HS-27A (cell line): ENCODE measurements around the gene C9orf50.
"Not testable (repeated sequence)": the region's sequence is repeated elsewhere in the genome, so short reads cannot be mapped to it uniquely, and the experiment has no call there.

Experiments
- DNase-seq: peaks from one replicate; pipeline ENCODE4 v3.0.0-alpha.2; 2012; ENCODE audit warnings: low read depth, missing footprints

The C9orf50 gene

DNA sequence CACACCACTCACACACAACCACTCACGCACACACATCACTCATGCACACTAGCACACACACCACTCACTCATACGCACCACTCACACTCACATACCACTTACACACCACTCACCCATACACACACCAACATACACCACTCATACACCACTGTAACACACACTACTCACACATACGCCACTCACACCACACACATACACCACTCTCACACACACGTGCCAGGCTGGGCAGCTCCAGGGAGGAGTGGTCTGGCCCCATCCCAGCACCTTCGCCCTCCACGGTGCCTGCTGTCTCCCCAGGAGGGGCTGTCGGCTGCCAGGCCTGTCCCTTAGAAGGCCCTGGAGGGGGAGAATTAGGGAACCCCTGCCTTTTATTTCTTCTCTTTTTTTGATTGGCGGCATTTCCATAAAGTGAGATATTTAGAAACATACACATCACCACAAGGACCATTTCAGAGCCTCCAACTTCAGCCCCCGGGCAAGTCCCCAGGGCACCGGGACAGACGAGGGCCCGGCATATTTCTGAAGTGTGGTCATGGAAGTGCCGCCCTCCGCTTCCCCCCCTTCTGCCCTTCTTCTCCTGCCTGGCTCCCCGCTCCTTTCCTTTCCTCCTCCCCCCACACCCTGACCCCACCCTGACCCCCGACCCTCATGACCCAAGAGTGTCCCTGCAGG lies 27.3 kb upstream of the C9orf50 start:
- DNase-seq, result no peak

DNA sequence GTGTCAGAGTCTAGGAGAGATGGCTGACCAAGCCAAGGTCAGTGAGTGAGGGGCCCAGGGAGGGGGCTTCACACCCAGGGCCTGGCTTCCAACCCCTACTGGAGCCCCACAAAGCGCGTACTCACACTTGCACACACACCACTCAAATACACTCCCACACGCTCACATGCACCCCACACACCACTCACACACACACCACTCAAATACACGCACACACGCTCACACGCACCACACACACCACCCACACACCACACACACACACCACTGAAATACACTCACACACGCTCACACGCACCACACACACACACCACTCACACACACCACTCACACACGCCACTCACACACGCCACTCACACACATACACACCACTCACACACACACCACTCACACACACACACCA lies 26.7 kb upstream of the C9orf50 start:
- DNase-seq, result no peak

DNA sequence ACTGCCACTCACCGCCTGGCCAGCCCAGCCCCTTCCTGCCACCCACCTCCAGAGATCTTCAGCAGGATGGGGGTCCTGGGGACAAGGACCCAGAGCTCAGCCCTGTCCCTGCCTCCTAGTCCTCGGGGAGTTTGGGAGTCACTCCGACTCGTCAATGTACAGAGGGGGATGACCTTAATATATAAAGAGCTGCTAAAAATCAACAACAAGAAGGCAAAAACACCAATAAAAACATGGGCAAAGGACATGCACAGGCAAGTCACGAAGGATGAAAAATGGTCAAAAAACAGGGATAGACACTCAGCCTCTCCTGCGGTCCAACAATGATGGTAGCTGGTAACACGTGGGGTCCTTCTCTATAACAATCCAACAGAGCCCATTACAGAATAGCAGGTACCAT lies 25.8 kb upstream of the C9orf50 start:
- DNase-seq, result no peak

DNA sequence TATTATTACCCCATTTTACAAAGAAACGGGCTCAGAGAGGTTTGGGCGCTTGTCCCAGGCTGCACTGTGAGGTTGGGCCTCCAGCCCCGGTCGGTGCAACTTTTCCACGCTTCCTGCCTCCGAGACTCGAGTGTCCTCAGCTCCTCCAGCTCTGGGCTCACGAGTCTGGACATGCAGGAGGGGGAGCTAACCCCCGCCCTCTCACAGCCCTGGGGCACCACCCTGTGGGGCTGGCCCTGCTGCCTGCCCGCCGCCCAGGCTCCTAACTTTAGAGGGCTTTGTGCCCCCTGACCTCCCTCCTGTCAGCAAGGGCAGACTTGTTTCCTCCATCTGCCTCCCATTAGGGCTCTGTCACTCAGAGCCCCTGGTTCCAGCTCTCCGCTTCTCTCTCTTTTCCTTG lies 25.4 kb upstream of the C9orf50 start:
- DNase-seq, result no peak

DNA sequence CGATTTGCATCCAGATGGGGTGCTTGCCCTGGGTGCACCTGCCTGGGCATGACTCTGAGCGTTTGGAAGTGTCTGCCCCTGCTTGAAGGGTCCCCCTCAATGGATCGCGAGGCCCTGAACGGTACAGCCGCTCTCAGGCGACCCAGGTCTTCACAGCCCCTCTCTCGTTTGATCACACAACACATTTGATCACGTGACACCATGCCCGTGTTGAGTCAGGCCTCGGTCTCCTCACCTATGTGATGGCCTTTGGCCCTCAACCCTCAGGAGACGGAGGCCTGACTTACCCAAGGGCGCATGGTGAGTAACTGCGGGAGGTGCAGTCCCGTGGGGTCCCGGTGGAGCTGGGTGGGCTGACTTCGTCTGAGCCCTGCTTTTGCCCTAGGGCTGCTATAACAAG lies 24.0 kb upstream of the C9orf50 start:
- no peak for DNase-seq

DNA sequence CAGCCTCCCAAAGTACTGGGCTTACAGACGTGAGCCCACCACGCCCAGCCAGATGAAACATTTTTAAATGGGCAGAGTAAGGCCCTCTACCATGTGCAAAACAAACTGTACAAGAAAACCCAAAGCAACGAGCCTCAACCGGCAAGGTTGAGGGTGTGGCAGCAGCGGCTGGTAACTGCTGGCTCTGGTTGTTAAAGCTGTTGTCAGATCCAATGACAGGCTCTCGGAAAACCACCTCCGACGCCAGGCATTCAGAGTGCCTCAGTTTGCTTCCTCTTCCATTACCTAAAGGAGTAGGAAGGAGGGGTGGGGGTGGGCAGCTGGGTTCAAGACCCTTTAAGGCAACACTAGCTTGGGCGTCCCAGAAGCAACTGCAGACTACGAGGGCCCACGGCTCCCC lies 23.5 kb upstream of the C9orf50 start:
- DNase-seq, result no peak

DNA sequence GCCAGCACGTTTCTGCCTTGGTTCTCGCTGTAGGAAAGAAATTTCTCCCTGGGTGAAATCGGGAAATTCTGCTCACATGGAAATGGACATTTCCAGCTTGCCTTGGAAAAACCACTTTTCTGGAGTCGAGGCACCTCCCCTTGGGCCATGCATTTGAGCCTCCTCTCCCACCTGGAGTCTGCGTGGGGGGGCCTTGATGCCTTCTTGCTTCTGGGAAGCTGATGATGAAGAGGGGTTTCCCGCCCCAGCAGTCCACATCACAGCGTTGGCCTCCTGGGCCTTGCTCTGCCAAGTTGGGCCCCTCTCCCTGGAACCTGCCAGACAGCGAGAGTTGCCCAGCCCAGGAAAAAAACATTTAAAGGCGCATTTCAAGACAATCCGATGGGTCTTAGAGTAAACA lies 22.8 kb upstream of the C9orf50 start:
- DNase-seq, result no peak

DNA sequence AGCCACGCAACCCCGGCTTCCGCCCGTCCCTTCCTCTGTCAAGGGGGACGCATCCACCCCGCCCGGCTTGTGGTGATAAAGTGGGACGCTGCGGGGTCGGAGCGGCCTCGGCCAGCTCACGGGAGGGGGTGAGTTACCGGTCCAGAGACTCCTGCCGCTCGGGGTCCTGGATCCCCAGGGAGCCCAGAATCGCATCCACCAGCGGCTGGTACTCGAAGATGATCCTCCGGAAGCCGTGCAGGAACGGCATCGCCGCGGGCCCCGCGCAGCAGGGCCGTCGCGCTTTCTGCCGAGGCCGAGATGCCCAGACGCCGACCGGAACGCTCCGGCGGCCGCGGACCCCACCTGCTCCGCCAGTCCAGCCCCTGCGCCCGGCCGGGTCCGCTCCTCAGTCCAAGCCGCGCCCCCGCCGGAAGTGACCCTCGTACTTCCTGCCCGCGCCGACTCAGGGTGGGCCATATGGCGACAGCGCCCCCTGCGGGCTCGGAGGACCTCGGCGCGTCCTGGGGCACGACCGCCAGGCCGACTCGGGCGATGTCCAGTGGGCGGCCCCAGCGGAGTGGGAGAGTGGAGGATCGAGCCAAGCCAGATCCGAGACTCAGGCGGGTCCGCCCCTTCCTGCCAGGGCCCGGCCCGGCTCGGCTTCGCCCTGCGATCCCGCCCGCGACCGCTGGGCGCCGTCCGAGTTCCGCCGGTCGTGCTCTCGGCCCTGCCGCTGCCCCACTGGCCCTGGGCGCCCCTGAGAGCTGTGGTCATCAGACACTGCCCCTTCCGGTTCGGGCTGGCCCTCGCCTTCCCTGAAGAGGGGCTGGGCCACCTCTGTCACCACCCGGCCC lies 21.1 kb upstream of the C9orf50 start, which contains the start of gene ASB6:
TSS of gene ASB6 (minus strand) at position 402 of the 836 bp plus-strand sequence. CDS start at position 250, 152 bp downstream.
- DNase-seq, result peak; percentile 91

DNA sequence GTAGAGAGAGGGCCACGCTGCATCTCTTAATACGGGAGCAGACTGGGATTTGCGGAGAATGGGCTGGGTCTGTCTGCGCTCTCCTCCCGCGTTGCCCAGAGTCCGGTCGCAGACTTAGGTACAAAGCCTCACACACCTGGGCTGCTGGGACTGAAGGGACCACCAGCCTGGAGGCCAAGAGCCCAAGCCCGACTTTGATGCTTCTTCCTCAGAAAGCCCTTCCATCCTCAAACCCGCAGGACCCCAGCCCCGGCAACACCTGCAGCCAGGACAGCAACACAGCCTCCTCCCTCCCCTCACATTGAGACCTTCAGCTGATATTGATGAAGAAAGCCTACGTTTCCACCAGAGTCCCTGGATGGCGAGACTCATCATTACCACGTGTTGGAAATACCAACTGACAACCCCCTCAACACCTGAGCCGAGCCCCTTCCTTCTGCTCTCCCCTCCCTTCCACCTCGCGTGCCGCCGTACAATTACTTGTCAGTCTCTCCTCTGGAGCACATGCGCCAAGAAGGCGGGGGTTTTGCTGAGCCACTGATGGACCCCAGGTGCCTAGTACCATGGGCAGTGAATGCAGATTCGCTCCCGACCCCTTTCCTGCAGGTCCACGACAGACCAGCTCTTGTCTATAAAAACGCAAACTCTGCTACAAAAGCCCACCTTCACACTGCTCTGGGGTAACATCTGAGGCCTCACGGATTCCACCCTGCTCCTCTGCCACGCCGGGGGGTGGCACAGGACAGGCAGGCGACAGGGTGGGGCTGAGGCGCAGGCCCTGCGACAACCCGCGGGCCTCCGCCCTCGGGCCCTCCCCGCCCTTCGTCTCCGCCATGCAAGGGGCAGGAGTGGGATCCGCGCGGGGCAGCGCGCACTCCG lies 20.2 kb upstream of the C9orf50 start:
- no peak for DNase-seq

DNA sequence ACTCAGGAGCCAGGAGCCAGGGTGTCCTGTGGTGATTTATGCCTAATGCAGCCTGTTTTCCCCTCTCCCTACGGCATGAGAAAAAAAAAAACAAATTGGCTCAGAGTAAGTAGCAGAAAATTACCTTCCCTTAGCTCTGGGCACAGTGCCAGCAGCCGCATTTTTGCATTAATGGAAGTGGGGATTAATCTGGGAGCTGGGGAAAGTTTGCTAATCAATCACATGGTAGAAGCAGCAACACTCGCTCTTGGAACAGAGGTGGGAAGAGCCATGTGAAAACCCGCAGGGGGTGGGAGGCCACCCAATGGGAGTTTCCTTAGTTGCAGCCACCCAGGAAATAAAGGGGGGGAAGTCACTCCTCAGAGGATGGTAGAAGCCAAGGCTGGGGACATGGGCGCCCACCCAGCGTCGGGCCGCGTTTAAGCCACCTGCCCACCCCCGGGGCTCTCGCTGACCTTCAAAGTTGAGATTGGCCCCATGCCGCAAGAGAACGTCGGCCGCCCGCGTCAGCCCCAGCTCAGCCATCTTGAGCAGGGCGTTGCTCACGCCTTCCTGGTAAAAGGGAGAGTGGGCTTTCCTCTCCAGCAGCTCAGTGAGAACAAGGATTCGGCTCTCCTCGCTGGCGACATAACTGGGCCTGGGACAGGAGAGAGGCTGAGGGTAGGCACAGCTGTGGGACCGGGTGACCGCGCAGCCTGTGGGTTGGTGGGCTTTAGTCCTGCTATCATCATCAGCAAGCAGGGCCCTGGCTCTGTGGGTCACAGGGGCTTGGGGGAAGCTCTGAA lies 19.4 kb upstream of the C9orf50 start:
- DNase-seq, result no peak

DNA sequence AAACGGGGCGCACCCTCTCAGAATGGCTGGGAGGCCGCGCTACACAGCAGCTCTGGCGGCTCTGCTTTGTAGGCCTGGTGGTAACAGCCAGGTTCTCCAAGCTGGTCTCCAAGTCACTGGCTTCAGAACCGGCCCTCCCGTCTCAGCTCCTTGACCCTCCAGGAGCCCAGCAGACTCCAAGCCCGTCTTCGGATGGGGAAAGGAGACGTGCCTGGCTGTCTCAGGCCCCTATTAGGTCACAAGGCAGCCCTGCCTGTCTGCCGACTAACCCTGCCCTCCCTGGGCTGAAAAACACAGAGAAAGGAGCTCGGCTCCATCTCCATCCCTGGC lies 18.8 kb upstream of the C9orf50 start:
- DNase-seq, result no peak

DNA sequence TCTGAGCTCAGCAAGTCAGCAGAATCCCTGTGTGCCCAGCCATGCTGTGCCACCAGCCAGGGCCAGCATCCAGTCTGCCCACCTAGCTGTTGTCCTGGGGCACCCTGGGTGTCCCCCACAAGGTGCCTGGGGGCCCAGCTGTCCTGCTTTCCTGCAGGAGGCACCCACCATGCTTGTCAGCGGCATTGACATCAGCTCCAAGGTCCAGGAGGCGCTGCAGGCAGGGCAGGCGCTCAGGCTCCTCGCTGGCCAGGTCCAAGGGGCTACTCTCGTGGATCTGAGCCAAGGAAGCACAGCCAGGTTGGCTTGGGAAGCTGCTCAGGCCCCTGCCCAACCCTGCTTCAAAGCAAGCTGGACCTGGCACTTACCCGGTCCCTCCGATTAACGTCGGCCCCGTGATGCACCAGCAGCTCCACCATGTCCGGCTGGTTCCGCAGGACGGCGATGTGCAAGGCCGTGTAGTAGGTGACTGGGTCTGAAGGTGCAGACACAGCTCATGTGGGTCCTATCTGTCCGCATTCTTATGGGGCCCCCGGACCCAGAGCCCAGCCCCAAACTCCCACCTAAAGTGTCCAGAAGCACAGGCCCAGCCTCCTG lies 18.2 kb upstream of the C9orf50 start:
- no peak for DNase-seq

DNA sequence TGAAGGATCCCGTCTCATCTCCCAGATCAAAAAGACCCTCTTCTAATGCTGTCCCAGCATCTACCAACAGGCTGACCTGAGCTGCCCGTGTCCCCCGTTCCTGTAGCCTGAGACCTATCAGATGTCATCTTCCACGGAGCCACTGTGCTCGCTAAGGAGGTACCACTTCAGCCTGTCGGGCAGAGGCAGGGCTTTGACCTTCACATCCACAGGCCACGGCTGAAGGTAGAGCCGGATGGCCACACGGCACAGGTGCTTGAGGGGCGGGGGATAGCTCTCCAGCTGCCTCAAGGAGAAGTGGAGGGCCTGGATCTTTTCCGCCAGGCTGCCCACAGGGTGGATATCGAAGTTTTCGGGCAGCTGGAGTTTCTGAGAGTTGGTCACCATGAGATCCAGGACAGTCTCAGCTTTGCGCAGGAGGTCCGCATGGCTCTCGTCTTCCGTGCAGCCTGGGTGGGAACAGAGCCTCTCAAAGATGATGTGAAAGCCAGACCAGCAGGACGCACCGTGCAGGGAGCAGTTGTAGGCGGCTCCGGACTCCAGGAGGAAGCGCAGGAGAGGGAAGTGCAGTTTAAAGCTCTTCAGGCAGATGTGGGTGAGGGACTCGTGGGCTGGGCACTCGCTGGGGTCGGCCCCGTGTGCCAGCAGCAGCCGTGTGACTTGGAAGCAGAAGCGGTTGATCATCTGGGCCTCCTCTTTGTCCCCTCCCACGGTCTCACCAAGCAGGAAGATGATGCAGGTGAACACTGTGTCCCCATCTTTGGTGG lies 17.0 kb upstream of the C9orf50 start:
- no peak for DNase-seq

DNA sequence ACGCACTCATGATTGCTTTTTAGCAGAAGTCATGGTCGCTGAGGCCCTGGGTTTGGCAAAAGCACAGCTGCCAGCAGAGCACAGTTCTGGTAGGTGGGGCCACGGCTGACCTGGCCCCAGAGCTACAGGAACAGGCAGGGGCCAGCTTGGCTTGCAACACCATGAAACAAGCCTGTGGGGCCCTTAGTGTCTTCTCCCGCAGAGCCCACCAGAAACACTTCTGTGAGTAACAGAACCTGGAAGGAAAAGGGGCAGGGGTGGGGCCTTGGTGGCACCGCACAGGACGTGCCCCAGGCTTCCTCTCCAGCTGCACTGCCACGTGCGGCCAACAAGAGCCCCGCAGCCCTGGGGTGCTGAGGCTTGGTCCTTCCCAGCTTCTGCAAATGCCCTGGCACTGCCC lies 16.2 kb upstream of the C9orf50 start:
- DNase-seq, result no peak

DNA sequence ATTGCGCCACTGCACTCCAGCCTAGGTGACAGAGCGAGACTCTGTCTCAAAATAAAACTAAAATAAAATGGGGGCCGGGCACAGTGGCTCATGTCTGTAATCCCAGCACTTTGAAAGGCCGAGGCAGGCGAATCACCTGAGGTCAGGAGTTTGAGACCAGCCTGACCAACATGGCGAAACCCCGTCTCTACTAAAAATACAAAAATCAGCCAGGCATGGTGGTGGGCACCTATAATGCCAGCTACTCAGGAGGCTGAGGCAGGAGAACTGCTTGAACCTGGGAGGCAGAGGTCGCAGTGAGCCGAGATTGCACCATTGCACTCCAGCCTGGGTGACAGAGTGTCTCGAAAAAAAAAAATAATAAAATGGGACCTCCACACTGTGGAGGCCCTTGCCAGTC lies 15.4 kb upstream of the C9orf50 start:
- DNase-seq, result not testable (repeated sequence)

DNA sequence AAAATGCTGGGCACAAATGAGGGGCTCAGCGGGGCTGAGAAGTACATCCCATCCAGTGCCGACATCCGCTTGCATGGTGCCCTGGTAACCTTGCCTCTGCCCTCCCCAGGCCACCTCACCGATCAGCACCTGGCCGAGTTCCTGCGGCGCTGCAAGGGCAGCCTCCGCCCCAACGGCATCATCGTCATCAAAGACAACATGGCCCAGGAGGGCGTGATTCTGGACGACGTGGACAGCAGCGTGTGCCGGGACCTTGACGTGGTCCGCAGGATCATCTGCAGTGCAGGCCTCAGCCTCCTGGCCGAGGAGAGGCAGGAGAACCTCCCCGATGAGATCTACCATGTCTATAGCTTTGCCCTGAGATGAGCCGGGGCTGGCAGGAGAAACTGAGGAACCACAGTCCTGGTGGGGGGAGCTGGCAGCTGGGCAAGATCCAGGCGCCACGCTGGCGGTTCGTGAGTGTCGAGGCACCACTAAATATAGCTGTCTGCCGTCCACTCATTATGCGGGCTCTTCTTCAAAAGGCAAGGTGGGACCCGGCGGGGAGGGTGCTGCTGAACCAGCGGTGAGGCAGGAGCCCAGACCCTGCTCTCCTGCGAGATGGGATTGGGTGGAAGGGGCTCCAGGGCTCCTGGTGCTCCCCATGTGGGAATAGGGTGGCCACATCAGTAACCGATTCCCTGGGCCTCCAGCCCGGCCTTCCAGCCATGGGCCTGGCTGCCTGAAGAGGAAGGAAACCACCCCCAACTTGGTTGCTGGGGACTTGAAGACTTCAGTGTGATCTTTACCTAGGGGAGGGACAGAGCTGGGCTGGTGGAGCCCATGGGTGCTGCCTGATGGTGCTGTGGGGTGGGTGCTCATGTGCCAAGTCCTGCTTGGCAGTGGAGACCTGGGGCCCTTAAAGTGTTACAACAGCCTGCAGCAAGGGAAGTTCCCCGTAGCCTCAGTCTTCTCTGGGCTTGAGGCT lies 14.5 kb upstream of the C9orf50 start:
- no peak for DNase-seq

DNA sequence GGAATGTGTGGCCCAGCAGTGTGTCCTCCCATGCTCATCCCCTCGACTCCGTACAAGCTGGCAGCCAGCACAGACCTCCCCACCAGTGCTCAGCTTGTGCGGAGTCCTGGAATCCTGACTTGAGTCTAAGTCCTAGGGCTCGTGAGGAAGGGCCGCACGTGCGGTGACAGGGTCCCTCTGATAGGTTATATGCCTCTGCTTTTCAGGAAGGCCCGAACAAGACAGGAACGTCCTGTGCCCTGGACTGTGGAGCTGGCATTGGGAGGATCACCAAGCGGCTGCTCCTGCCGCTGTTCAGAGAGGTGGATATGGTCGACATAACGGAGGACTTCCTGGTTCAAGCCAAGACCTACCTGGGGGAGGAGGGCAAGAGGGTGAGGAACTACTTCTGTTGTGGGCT lies 12.9 kb upstream of the C9orf50 start:
- DNase-seq, result no peak

DNA sequence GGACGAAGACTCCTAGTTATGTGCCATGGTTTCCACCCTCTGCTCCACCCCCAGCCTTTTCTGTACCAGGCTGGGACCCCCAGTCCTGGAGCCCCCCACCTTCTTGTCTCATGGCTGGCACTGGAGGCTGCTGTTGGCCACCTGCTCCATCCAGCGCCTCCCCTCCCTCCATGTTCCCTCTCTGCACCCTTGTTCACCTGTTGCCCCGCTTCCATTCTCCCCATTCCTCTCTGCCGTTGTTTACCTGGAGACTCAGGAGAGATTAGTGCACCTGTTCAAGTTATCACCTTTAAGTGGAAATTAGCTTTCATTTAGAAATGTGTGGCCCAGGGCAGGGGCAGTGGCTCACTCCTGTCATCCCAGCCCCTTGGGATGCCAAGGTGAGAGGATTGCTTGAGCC lies 12.3 kb upstream of the C9orf50 start:
- no peak for DNase-seq

DNA sequence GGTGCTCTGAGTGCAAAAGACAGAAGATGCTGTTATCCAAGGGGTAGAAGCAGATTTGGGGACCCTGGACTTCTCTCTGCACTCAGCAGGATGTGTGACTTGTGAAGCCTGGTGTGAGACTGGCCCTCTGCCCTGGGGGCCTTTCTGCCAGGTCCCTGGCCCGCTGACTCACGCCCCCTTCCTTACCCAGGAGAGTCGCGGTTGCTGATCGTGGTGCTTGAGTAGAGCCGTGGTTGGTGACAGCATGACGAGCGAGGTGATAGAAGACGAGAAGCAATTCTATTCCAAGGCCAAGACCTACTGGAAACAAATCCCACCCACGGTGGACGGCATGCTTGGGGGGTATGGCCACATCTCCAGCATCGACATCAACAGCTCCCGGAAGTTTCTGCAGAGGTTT lies 11.6 kb upstream of the C9orf50 start:
- DNase-seq, result no peak
